NCI-H446 treated with DMSO at 0.1 percent for 48 hours (cell line): Measurements from ENCODE around the gene GPR183.

Experiments used
- DNase-seq: peaks from one replicate; lab custom pipeline; 2025; lab: John Stamatoyannopoulos, UW

GPR183 gene

DNA sequence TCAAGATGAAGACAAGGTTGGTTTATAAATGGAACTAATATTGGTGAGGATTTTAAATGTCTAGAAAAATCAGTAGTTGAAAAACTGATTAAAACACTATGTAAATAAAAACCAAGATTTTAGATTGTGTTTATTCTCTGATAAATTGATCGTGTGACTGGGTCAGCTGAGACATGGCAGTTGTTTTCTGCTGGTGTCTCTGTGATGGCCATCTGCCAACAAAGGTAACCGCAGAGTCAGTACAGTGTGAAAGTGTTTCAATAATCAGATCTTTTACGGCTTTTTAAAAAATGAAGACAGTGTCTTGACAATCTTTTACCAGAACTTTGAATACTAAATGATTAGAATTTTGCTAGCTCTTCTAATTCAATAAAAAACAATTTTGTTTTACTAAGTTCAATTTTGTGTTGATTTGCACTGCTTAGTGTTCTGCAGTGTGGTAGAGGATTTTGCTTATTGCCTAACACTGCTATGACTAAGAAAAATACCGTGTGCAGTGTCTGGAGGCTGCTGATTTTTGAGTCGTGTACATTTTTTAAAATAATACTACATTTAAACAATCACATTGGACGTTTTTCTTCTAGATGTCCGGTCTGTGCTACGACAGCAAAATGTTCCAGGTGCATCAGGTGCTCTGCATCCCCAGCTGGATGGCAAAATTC, 32.7 kb upstream of the GPR183 start:
- no peak for DNase-seq

- no peak for DNase-seq
Measured at GRCh38 chr13:99339230-99339721, 32.1 kb upstream of the GPR183 start.

DNA sequence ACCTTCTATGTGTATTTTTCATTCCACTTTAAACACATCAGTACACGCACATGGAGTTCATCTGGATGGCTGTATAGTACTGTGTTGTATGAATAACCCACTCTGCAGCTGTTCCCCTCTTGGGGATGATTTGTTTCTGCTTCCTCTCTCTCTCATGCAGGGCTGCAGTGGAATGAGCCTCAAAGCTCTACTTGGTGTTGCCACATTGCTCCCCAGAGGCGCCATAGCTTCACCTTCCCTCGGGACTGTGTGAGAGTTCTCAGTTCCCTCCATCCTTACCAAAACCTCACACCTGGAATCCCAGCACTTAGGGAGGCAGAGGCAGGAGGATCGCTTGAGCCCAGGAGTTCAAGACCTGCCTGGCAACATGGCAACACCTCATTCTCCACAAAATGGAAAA, 28.4 kb upstream of the GPR183 start:
- no peak for DNase-seq

GRCh38 chr13:99335087-99335486, 27.9 kb upstream of the GPR183 start:
- DNase-seq = no peak

DNA sequence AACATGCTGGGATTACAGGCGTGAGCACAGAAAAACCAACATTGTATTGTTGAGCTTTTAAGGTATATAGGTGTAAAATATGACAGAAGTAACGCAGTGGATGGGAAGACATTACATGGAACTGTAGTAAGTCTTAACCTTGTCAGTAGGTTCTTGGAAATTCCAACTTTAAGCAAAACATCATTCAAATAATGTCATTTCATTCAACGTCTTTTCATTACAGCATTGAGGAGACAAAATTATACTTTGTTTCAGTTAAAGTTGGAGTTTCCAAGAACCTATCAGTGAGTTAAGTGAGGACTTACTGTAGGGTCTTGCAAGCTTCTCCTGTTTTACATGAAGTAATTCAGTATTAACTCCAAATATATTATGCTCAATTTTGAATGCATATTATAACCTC, 27.0 kb upstream of the GPR183 start:
- no peak for DNase-seq

GRCh38 chr13:99332456-99332855, 25.3 kb upstream of the GPR183 start:
- no peak for DNase-seq

DNA sequence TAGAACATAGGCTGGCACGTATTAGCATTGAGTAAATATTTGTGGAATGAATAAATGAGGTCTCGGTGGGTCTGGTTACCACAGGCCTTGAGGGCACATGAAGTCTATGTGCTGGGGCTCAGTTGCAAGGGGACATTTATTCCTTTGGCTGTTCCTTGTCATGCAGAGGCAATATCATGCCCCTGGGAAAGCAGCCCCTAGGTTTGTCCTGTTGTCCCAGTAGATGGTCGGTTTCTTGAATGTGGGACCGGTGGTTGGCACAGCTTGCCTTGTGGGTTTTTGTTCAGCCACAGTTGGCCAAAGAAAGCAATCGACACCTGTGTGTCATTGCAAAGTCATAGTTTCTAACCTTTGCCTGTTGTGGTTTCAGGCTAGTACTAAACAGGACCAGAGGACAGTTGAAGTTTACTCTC, 24.7 kb upstream of the GPR183 start:
- no peak for DNase-seq

- DNase-seq = no peak
Measured at GRCh38 chr13:99330942-99331341, 23.7 kb upstream of the GPR183 start.

- no peak for DNase-seq
Measured at GRCh38 chr13:99329477-99329876, 22.3 kb upstream of the GPR183 start.

DNA sequence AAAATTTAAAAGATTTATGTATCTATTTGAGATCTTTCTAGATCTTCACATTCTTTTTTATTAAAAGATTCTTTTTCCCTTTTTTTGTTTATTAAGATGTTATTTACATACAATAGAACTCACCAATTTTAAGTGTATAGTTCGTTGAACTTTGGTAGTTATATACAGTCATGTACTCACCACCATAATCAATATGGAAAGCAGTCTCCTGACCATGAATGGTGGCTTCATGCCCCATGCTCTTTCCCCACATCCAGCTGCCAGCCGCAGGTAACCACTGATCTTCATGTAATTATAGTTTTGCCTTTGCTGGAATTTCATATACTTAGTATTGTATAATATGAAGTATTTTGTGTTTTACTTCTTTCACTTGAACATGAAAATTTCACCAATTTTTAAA, 20.6 kb upstream of the GPR183 start:
- no peak for DNase-seq

GRCh38 chr13:99327126-99327525, 19.9 kb upstream of the GPR183 start:
- no peak for DNase-seq

GRCh38 chr13:99326012-99326411, 18.8 kb upstream of the GPR183 start:
- DNase-seq = no peak

GRCh38 chr13:99323488-99323887, 16.3 kb upstream of the GPR183 start:
- no peak for DNase-seq

- DNase-seq = no peak
Measured at GRCh38 chr13:99322297-99323103, 15.3 kb upstream of the GPR183 start.

GRCh38 chr13:99321709-99322108, 14.5 kb upstream of the GPR183 start:
- no peak for DNase-seq

DNA sequence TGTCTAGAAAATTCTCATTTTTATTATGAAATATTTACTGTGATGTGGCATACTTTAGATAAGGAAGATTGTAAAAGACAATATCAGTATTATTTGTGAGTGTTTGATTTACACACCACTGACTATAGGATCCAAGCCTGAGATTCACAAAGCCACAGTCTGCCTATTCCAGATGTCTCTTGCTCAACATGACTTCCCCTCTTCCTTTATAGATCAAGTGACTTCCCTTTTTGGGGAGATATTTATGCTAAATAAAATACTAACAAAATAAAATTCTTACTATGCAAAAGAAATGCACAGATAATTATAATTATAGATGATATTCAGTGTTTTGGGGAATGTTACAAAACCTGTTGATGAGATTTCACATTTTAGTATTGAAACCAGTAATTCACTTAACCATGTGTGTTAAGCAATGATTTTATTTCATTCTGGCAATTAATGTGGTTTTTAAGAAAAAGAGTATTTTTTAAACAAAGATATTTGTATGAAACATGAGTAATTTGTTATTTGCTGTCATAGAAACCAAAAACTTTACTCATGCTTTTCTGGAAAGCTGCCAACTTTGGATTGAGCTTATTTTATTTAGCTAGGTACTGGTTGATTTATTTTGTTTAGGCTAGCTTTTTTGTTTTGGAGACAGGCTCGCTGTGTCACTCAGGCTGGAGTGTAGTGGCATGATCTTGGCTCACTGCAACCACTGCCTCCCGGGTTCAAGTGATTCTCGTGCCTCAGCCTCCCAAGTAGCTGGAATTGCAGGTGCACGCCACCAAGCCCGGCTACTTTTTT, 13.7 kb upstream of the GPR183 start:
- no peak for DNase-seq

- no peak for DNase-seq
Measured at GRCh38 chr13:99316657-99317256, 9.6 kb upstream of the GPR183 start.

DNA sequence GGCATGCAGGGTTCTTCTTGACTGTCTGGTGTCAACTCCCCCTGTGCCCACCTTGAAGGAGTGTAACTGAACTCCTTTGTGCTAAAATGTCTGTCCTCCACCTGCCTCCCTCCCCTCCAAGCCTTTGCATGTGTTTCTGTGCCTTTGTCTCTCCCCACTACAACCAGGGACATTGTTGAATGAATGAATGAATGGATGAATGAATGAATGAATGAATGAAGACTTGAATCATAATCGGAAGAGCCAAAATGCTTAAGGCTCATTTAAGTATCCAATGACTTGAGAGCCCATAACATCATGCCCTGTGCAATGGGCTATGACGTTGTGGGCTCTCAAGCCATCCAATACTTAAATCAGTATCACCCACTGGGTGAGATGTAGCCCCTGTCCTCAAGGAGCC, 9.0 kb upstream of the GPR183 start:
- DNase-seq = no peak

GRCh38 chr13:99315186-99315585, 8.0 kb upstream of the GPR183 start:
- no peak for DNase-seq

GRCh38 chr13:99314640-99315176, 7.5 kb upstream of the GPR183 start:
- no peak for DNase-seq

- DNase-seq = no peak
Measured at GRCh38 chr13:99313941-99314340, 6.7 kb upstream of the GPR183 start.

DNA sequence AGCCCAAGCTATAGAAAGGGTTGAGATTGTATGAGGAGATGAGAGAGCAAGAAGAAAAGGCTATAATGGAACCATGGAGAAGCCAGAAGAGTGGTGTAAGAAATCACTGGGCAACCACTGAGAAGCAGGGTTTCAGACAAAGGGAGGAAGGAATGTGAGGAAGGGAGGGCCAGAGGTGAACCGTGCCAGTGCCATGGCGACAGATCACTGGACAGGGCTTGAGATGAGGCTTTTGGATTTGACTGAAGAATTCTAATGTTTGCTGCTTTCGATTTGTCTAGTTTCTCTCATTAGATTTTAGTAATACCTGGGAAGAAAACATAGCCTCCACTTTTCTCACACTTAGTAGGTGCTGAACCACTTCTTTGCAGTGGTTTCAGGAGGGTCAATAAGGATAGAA, 6.3 kb upstream of the GPR183 start:
- no peak for DNase-seq
